WERI-Rb-1 (cell line): ENCODE data around the gene DDR1.
A peak's percentile ranks its signal among the peaks of the same experiment; 100 is the strongest.

Experiments
- DNase-seq: peaks from one replicate; pipeline ENCODE4 v3.0.0-alpha.2; 2020
- H3K27ac ChIP-seq: fragments of 250-450 bp; sonication (Bioruptor Pico); 2 replicates; pipeline ENCODE4 v1.5.1; 2020; ENCODE audit warnings: mild to moderate bottlenecking, moderate library complexity
- H3K27me3 ChIP-seq: fragments of 250-450 bp; sonication (Bioruptor Pico); 2 replicates; pipeline ENCODE4 v1.5.1; 2021; ENCODE audit warnings: mild to moderate bottlenecking, low read depth, moderate library complexity; ENCODE audit not compliant: insufficient read depth, severe bottlenecking
- H3K36me3 ChIP-seq: fragments of 250-450 bp; sonication (Bioruptor Pico); 2 replicates; pipeline ENCODE4 v1.5.1; 2020; ENCODE audit warnings: mild to moderate bottlenecking, moderate library complexity
- H3K4me3 ChIP-seq: 2 replicates; pipeline ENCODE4 v1.5.1; 2011; ENCODE audit warnings: low read depth, mild to moderate bottlenecking, control low read depth, low read length
- H3K9me3 ChIP-seq: fragments of 250-450 bp; sonication (Bioruptor Pico); 2 replicates; pipeline ENCODE4 v1.5.1; 2021; ENCODE audit warnings: mild to moderate bottlenecking, moderate library complexity; ENCODE audit not compliant: severe bottlenecking
- CTCF ChIP-seq: IDR thresholded peaks from 2 replicates; pipeline ENCODE4 v1.5.1; 2011; ENCODE audit warnings: low read depth, mild to moderate bottlenecking, control low read depth, inconsistent platforms, low read length

The DDR1 gene

GRCh38 chr6:30883685-30884520 is at the start of gene DDR1:
Gene DDR1 (plus strand): TSS chr6:30884519. CDS start chr6:30888730, 4,211 bp downstream.
- peak; percentile 89 for DNase-seq
- Histone ChIP-seq H3K36me3 (peaks cover 8% of the 10 kb centered on the region), H3K27me3 (no peaks in the 10 kb centered on the region), H3K4me3 (peak within 1 kb of the TSS; percentile 58), H3K9me3 (no peaks in the 10 kb centered on the region), H3K27ac (peak within 1 kb of the TSS; percentile 84)
- TF ChIP-seq CTCF = 0 out of 2 replicates have a peak, but pooled peaks have one; percentile 11

- Histone ChIP-seq H3K27ac (no peak overlapping the region), H3K4me3 (no peak overlapping the region)
Measured at GRCh38 chr6:30834646-30835045, 49.7 kb upstream of the DDR1 start.

GRCh38 chr6:30835576-30835975 is 48.7 kb upstream of the DDR1 start:
- no peak for TF ChIP-seq CTCF
- DNase-seq = no peak
- no peaks in the 10 kb centered on the region for H3K36me3 ChIP-seq
- no peak overlapping the region for H3K27ac ChIP-seq
- peaks cover 2% of the 10 kb centered on the region for H3K27me3 ChIP-seq
- H3K4me3 ChIP-seq = no peak overlapping the region
- no peaks in the 10 kb centered on the region for H3K9me3 ChIP-seq

More at GRCh38 chr6:30834646-30835045, 49.7 kb upstream of the DDR1 start:
- H3K9me3 ChIP-seq = no peaks in the 10 kb centered on the region
- no peaks in the 10 kb centered on the region for H3K36me3 ChIP-seq
- no peak for DNase-seq
- H3K27me3 ChIP-seq = peaks cover 2% of the 10 kb centered on the region
- TF ChIP-seq CTCF = no peak

GRCh38 chr6:30836431-30836866 is 47.9 kb upstream of the DDR1 start:
- Histone ChIP-seq H3K9me3 (no peaks in the 10 kb centered on the region), H3K4me3 (no peak overlapping the region), H3K27me3 (peaks cover 2% of the 10 kb centered on the region), H3K27ac (no peak overlapping the region), H3K36me3 (no peaks in the 10 kb centered on the region)
- no peak for DNase-seq
- no peak for TF ChIP-seq CTCF

- no peaks in the 10 kb centered on the region for H3K9me3 ChIP-seq
- no peaks in the 10 kb centered on the region for H3K27me3 ChIP-seq
- no peaks in the 10 kb centered on the region for H3K36me3 ChIP-seq
- no peak overlapping the region for H3K27ac ChIP-seq
- H3K4me3 ChIP-seq = no peak overlapping the region
- no peak for DNase-seq
- no peak for TF ChIP-seq CTCF
Measured at GRCh38 chr6:30836957-30837356, 47.4 kb upstream of the DDR1 start.
